Calu3 (cell line): ENCODE results near the gene STRN. TPM values are rescaled to one million over a fixed set of nuclear protein-coding genes. Genes with fewer than 3 reads are reported as not detected.
"Not testable (repeated sequence)": the region's sequence is repeated elsewhere in the genome, so short reads cannot be mapped to it uniquely, and the experiment has no call there.

ENCODE experiments used
- BruUV-seq: library from RNA; stranded (reverse); fragments of 400-500 nt; replicated peaks from 2 replicates; lab custom pipeline; 2021; lab: Mats Ljungman, UMichigan
- CTCF ChIA-PET: fragments of 300-600 bp; sonication (Branson Sonifier 250); formaldehyde crosslinking; loops from one replicate; lab custom pipeline; 2022; ENCODE audit warnings: antibody characterized with exemption; lab: Charles Lee
- DNase-seq: peaks from one replicate; pipeline ENCODE4 v3.0.0; 2022
- H3K27ac Mint-ChIP-seq: one replicate; pipeline ENCODE4 v1.8.0; 2022; ENCODE audit warnings: mixed read lengths; ENCODE audit not compliant: unreplicated experiment
- H3K27me3 Mint-ChIP-seq: one replicate; pipeline ENCODE4 v1.8.0; 2022; ENCODE audit warnings: mixed read lengths; ENCODE audit not compliant: unreplicated experiment
- H3K36me3 Mint-ChIP-seq: one replicate; pipeline ENCODE4 v1.8.0; 2022; ENCODE audit warnings: mild to moderate bottlenecking, moderate library complexity, mixed read lengths; ENCODE audit not compliant: insufficient read depth, unreplicated experiment
- H3K4me1 Mint-ChIP-seq: one replicate; pipeline ENCODE4 v1.8.0; 2022; ENCODE audit warnings: mild to moderate bottlenecking, low read depth, mixed read lengths; ENCODE audit not compliant: unreplicated experiment
- H3K4me3 Mint-ChIP-seq: one replicate; pipeline ENCODE4 v1.8.0; 2022; ENCODE audit warnings: mild to moderate bottlenecking, low read depth, moderate library complexity, mixed read lengths; ENCODE audit not compliant: unreplicated experiment
- H3K9me3 Mint-ChIP-seq: one replicate; pipeline ENCODE4 v1.8.0; 2022; ENCODE audit warnings: low read depth, mixed read lengths; ENCODE audit not compliant: unreplicated experiment
- CTCF ChIP-seq: fragments of 200-600 bp; IDR thresholded peaks from one replicate; pipeline ENCODE4 v1.8.0; 2022; ENCODE audit warnings: antibody characterized with exemption; ENCODE audit not compliant: unreplicated experiment
- intact Hi-C: fragments of 100-400 bp; cut with micrococcal nuclease; formaldehyde crosslinking; loops from one replicate; pipeline ENCODE4 v1.10.0; 2022; ENCODE audit not compliant: unreplicated experiment
- total RNA-seq: library from RNA; stranded (reverse); gene quantifications from 2 replicates; pipeline ENCODE4 v1.2.3, GENCODE V29; 2022

STRN gene
- total RNA-seq, 1 experiment from 2014 or later, result 29.3 TPM

GRCh38 chr2:36930787-36931410 is 35.4 kb downstream of the STRN start:
- H3K4me3 Mint-ChIP-seq, H3K4me1 Mint-ChIP-seq, H3K9me3 Mint-ChIP-seq, DNase-seq, intact Hi-C loops, BruUV-seq, H3K27me3 Mint-ChIP-seq, H3K36me3 Mint-ChIP-seq: not testable (repeated sequence)
- H3K27ac Mint-ChIP-seq, result peak overlapping the region; percentile 47
- CTCF ChIA-PET, result interaction anchor here (0.6 kb wide), 1 partner anchor 45 kb away, joined by 3 read pairs; no protein-coding TSS in a partner anchor

DNA sequence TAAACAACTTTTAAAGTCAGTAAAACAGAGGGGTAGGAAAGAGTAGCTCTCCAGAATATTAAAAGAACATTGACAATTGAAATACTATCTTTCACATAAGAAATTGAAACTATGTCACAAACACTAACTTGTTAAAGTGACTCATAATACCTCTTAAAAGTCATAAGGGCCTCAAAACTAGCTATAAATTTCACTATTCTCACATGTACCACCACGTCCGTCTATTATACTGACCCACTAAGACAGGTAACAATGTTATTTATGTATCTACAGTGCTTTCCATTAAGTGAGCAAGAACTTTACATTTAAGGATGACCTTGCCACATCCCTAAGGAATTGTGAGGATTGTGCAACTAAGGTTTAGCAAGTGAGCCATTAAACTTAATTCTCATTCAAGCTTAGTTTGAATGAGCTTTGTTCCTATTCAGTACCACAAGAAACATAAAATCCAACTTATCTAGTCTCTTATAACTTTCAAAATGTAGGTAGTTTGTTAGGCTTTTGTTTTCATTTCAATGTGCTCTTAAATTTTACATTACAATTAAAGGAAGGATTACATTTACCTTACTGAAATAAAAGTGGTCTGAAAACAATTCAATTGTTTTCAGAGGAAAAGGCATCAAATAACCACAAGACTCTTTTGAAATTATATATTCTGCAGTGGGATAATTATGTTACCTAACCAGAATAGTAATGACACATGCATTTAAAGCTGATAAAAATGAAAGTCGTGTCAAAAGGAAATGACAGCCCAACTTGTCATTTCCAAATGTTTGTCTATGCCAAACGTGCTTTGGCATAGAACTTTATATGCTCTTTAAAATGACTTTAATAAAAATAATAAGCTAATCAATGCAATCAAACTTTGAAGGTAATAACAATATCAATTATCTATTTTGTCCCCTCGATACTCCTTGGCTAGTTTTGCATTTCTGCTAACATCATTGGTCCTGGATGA is 39.9 kb downstream of the STRN start:
- BruUV-seq, H3K27me3 Mint-ChIP-seq, H3K4me3 Mint-ChIP-seq, H3K9me3 Mint-ChIP-seq, CTCF ChIA-PET, DNase-seq, H3K36me3 Mint-ChIP-seq, H3K27ac Mint-ChIP-seq, intact Hi-C loops: not testable (repeated sequence)
- H3K4me1 Mint-ChIP-seq, result peaks cover 11% of the 10 kb centered on the region

GRCh38 chr2:36922629-36923028 is 43.7 kb downstream of the STRN start:
- intact Hi-C loops, CTCF ChIA-PET, DNase-seq, H3K27ac Mint-ChIP-seq, H3K4me3 Mint-ChIP-seq, H3K9me3 Mint-ChIP-seq, H3K27me3 Mint-ChIP-seq, H3K36me3 Mint-ChIP-seq: not testable (repeated sequence)
- peaks cover 21% of the 10 kb centered on the region for H3K4me1 Mint-ChIP-seq
- BruUV-seq, result TSS peak; percentile 19

DNA sequence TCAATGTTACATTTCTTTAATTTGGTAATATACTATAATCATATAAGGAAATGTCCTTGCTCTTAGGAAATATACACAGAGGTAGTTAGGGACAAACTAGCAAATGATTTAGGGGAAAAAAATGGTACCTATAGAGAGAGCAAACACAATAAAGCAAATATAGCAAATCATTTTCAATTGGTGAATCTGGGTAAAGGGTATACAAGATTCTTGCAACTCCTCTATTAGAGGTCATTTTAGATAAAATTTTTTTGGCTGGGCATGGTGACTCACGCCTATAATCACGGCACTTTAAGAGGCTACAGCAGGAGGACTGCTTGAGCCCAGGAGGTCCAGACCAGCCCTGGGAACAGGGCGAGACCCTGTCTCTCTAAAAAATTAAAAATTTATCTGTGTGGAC is 44.4 kb downstream of the STRN start:
- TF ChIP-seq CTCF, result no peak
- no peak for DNase-seq
- Mint-ChIP-seq H3K27me3 (no peaks in the 10 kb centered on the region), H3K36me3 (no peaks in the 10 kb centered on the region), H3K4me1 (peaks cover 21% of the 10 kb centered on the region), H3K27ac (no peak overlapping the region), H3K9me3 (no peaks in the 10 kb centered on the region), H3K4me3 (no peak overlapping the region)
- CTCF ChIA-PET, result no interaction called here
- intact Hi-C loops, result no loop called here
- no TSS peak for BruUV-seq

GRCh38 chr2:36919041-36919837 is 47.1 kb downstream of the STRN start:
- Mint-ChIP-seq H3K36me3 (no peaks in the 10 kb centered on the region), H3K4me1 (peaks cover 21% of the 10 kb centered on the region), H3K27me3 (no peaks in the 10 kb centered on the region), H3K9me3 (no peaks in the 10 kb centered on the region), H3K27ac (no peak overlapping the region), H3K4me3 (no peak overlapping the region)
- CTCF ChIA-PET, result interaction anchor here (0.5 kb wide), 1 partner anchor 68 kb away, joined by 3 read pairs; no protein-coding TSS in a partner anchor
- intact Hi-C loops, result loop anchor here (10.0 kb wide), 1 partner anchor 86 kb away; no protein-coding TSS in a partner anchor
- no peak for TF ChIP-seq CTCF
- DNase-seq, result no peak
- BruUV-seq, result no TSS peak
